ENCODE results near the gene MED20. TPM values are rescaled to one million over a fixed set of nuclear protein-coding genes. Genes with fewer than 3 reads are reported as not detected.

Gene MED20
- polyA plus RNA-seq, 1 donor (not counting 4 experiments of a cell fraction or from before 2014, with no cell fraction given): 37.5 TPM

DNA sequence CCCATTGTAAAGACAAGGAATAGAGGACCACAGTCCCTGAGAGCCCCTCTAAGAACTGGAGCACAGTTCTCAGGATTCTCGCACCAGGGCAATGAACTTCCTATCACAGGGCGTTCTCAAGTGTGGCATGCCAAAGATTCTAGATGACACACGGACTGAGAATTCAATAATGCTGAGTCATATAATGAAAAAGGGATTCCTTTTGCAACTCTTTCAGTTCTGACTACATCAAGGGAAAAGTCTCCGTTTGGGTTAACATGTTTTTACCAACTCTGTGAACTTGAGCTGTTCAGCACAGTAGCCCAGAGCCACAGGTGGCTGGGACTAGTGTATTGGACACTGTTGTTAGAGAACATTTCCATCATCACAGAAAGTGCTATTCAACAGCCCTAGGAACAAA, 3.4 kb downstream of the MED20 start:
- peak overlapping the region; percentile 76 for H3K4me2 ChIP-seq (ENCODE audit: control insufficient read depth, extremely low read depth, insufficient read depth, low read depth, low read length)
- peak; percentile 61 for DNase-seq (ENCODE audit: low read depth, low spot score)
- H3K4me1 ChIP-seq (ENCODE audit: control insufficient read depth, extremely low read depth, insufficient read depth, low read length): peaks cover 30% of the 10 kb centered on the region
- H3K9ac ChIP-seq (ENCODE audit: control insufficient read depth, extremely low read depth, insufficient read depth, low read length): peak overlapping the region; percentile 18
- H2AFZ ChIP-seq (ENCODE audit: control insufficient read depth, low read length): peak overlapping the region; percentile 56
- H3K36me3 ChIP-seq (ENCODE audit: control insufficient read depth in 2 of 2, extremely low read depth in 1 of 2, insufficient read depth in 2 of 2, low read length in 2 of 2): peaks cover 15 to 20% of the 10 kb centered on the region in 2 experiments
- peaks cover 4% of the 10 kb centered on the region for H3K9me1 ChIP-seq (ENCODE audit: control insufficient read depth, extremely low read depth, insufficient read depth, low read length)
- TF ChIP-seq, protein P1, sequence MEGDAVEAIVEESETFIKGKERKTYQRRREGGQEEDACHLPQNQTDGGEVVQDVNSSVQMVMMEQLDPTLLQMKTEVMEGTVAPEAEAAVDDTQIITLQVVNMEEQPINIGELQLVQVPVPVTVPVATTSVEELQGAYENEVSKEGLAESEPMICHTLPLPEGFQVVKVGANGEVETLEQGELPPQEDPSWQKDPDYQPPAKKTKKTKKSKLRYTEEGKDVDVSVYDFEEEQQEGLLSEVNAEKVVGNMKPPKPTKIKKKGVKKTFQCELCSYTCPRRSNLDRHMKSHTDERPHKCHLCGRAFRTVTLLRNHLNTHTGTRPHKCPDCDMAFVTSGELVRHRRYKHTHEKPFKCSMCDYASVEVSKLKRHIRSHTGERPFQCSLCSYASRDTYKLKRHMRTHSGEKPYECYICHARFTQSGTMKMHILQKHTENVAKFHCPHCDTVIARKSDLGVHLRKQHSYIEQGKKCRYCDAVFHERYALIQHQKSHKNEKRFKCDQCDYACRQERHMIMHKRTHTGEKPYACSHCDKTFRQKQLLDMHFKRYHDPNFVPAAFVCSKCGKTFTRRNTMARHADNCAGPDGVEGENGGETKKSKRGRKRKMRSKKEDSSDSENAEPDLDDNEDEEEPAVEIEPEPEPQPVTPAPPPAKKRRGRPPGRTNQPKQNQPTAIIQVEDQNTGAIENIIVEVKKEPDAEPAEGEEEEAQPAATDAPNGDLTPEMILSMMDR (optimal IDR thresholded peaks at IDR 0.05 in 1 of 3, IDR thresholded peaks at IDR 0.05 in 1 of 3, conservative IDR thresholded peaks at IDR 0.05 in 1 of 3; ENCODE audit: extremely low read depth in 1 of 3, insufficient read depth in 2 of 3, low read length in 3 of 3): no peak
- no peak for TF ChIP-seq EZH2 (IDR thresholded peaks at IDR 0.05; ENCODE audit: low read length)
- no peaks in the 10 kb centered on the region for H3K27me3 ChIP-seq (ENCODE audit: control insufficient read depth, extremely low read depth, insufficient read depth, low read length)
- H3K27ac ChIP-seq (ENCODE audit: control insufficient read depth, insufficient read depth, low read length): peak overlapping the region; percentile 77
- H3K4me3 ChIP-seq (ENCODE audit: control insufficient read depth in 2 of 3, extremely low read depth in 1 of 3, insufficient read depth in 2 of 3, low read depth in 1 of 3, low read length in 3 of 3): peak overlapping the region in 1 of 3 experiments; percentile 37
- dilution Hi-C loops (cut with MboI; ENCODE audit: extremely low pct_ligation_motif_present, low sequenced_read_pairs): no loop called here
- H3K79me2 ChIP-seq (ENCODE audit: control insufficient read depth, insufficient read depth, low read length): peaks cover 49% of the 10 kb centered on the region
- FAIRE-seq: peak; percentile 81
- no peaks in the 10 kb centered on the region for H3K9me3 ChIP-seq (ENCODE audit: control insufficient read depth, low read depth, low read length)
- H4K20me1 ChIP-seq (ENCODE audit: control insufficient read depth, extremely low read depth, insufficient read depth, low read length): no peaks in the 10 kb centered on the region

DNA sequence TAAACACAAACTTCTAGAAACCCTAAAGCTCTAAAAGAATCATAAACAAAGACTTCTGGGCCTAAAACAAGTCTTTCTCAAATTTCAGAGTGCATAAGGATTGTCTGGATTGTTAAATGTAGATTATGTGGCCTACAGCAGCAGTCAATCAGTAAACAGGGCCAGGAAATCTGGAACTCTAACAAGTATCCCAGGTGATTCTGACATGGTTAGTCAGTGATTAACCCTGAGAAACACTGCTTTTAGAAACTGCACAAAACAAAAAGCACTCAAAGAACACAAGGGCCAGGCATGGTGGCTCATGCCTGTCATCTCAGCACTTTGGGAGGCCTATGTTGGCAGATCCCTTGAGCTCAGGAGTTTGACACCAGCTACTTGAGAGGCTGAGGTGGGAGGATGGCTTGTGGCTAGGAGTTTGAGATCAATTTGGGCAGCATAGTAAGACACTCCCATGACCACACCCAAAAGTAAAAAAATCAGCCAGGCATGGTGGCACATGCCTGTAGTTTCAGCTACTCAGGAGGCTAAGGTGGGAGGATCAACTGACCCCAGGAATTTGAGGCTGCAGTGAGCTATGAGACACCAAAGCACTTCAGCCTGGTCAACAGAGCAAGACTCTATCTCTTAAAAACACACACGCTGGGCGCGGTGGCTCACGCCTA, 5.9 kb downstream of the MED20 start:
- no peak overlapping the region for H3K27ac ChIP-seq (ENCODE audit: control insufficient read depth, insufficient read depth, low read length)
- no peak overlapping the region for H2AFZ ChIP-seq (ENCODE audit: control insufficient read depth, low read length)
- H3K27me3 ChIP-seq (ENCODE audit: control insufficient read depth, extremely low read depth, insufficient read depth, low read length): no peaks in the 10 kb centered on the region
- H3K9me1 ChIP-seq (ENCODE audit: control insufficient read depth, extremely low read depth, insufficient read depth, low read length): peaks cover 4% of the 10 kb centered on the region
- no peak overlapping the region for H3K4me3 ChIP-seq (ENCODE audit: control insufficient read depth in 2 of 3, extremely low read depth in 1 of 3, insufficient read depth in 2 of 3, low read depth in 1 of 3, low read length in 3 of 3)
- no peaks in the 10 kb centered on the region for H3K9me3 ChIP-seq (ENCODE audit: control insufficient read depth, low read depth, low read length)
- peaks cover 35% of the 10 kb centered on the region for H3K79me2 ChIP-seq (ENCODE audit: control insufficient read depth, insufficient read depth, low read length)
- peaks cover 26% of the 10 kb centered on the region for H3K4me1 ChIP-seq (ENCODE audit: control insufficient read depth, extremely low read depth, insufficient read depth, low read length)
- H4K20me1 ChIP-seq (ENCODE audit: control insufficient read depth, extremely low read depth, insufficient read depth, low read length): no peaks in the 10 kb centered on the region
- FAIRE-seq (no peak), DNase-seq (ENCODE audit: low read depth, low spot score) (no peak)
- H3K36me3 ChIP-seq (ENCODE audit: control insufficient read depth in 2 of 2, extremely low read depth in 1 of 2, insufficient read depth in 2 of 2, low read length in 2 of 2): peaks cover 17 to 29% of the 10 kb centered on the region in 2 experiments
- H3K4me2 ChIP-seq (ENCODE audit: control insufficient read depth, extremely low read depth, insufficient read depth, low read depth, low read length): no peak overlapping the region
- dilution Hi-C loops (cut with MboI; ENCODE audit: extremely low pct_ligation_motif_present, low sequenced_read_pairs): no loop called here
- TF ChIP-seq EZH2 (IDR thresholded peaks at IDR 0.05; ENCODE audit: low read length): no peak
- TF ChIP-seq, protein P1 (optimal IDR thresholded peaks at IDR 0.05 in 1 of 3, IDR thresholded peaks at IDR 0.05 in 1 of 3, conservative IDR thresholded peaks at IDR 0.05 in 1 of 3; ENCODE audit: extremely low read depth in 1 of 3, insufficient read depth in 2 of 3, low read length in 3 of 3): no peak
- no peak overlapping the region for H3K9ac ChIP-seq (ENCODE audit: control insufficient read depth, extremely low read depth, insufficient read depth, low read length)
